ENCODE data around the gene KLK4.

The KLK4 gene

DNA sequence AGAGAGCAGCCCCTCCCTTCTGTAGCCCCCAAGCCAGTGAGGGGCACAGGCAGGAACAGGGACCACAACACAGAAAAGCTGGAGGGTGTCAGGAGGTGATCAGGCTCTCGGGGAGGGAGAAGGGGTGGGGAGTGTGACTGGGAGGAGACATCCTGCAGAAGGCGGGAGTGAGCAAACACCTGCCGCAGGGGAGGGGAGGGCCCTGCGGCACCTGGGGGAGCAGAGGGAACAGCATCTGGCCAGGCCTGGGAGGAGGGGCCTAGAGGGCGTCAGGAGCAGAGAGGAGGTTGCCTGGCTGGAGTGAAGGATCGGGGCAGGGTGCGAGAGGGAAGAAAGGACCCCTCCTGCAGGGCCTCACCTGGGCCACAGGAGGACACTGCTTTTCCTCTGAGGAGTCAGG is 52.3 kb downstream of the KLK4 start:
- DNase-seq (ENCODE audit: low read depth): no peak
- no peak overlapping the region for H3K4me3 ChIP-seq (ENCODE audit: low read depth, low read length)
- TF ChIP-seq, protein P1, sequence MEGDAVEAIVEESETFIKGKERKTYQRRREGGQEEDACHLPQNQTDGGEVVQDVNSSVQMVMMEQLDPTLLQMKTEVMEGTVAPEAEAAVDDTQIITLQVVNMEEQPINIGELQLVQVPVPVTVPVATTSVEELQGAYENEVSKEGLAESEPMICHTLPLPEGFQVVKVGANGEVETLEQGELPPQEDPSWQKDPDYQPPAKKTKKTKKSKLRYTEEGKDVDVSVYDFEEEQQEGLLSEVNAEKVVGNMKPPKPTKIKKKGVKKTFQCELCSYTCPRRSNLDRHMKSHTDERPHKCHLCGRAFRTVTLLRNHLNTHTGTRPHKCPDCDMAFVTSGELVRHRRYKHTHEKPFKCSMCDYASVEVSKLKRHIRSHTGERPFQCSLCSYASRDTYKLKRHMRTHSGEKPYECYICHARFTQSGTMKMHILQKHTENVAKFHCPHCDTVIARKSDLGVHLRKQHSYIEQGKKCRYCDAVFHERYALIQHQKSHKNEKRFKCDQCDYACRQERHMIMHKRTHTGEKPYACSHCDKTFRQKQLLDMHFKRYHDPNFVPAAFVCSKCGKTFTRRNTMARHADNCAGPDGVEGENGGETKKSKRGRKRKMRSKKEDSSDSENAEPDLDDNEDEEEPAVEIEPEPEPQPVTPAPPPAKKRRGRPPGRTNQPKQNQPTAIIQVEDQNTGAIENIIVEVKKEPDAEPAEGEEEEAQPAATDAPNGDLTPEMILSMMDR (IDR thresholded peaks at IDR 0.05; ENCODE audit: low read depth, low read length): no peak

DNA sequence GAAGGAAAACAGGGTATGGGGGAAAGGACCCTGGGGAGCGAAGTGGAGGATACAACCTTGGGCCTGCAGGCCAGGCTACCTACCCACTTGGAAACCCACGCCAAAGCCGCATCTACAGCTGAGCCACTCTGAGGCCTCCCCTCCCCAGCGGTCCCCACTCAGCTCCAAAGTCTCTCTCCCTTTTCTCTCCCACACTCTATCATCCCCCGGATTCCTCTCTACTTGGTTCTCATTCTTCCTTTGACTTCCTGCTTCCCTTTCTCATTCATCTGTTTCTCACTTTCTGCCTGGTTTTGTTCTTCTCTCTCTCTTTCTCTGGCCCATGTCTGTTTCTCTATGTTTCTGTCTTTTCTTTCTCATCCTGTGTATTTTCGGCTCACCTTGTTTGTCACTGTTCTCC is 53.8 kb downstream of the KLK4 start:
- H3K4me3 ChIP-seq (ENCODE audit: low read depth, low read length): no peak overlapping the region
- no peak for DNase-seq (ENCODE audit: low read depth)
- TF ChIP-seq, protein P2, sequence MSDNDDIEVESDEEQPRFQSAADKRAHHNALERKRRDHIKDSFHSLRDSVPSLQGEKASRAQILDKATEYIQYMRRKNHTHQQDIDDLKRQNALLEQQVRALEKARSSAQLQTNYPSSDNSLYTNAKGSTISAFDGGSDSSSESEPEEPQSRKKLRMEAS (IDR thresholded peaks at IDR 0.05; ENCODE audit: low read depth, low read length): no peak
- TF ChIP-seq, protein P1 (IDR thresholded peaks at IDR 0.05; ENCODE audit: low read depth, low read length): no peak
- TF ChIP-seq MYC (IDR thresholded peaks at IDR 0.05; ENCODE audit: low read depth, low read length) (no peak), POLR2A (IDR thresholded peaks at IDR 0.05; ENCODE audit: extremely low read depth, insufficient read length) (no peak)
